ENCODE data around the gene GCC2.
A peak's percentile ranks its signal among the peaks of the same experiment; 100 is the strongest.
"Not testable (repeated sequence)": the region's sequence is repeated elsewhere in the genome, so short reads cannot be mapped to it uniquely, and the experiment has no call there.

Gene GCC2

GRCh38 chr2:108446703-108447102 lies 2.3 kb upstream of the GCC2 start:
- no peak for DNase-seq

- peak; percentile 6 for DNase-seq
These were observed 894 bp upstream of the GCC2 start for GRCh38 chr2:108447947-108448677.

- DNase-seq = peak; percentile 34
These were observed 564 bp downstream of the GCC2 start for GRCh38 chr2:108449410-108450130.

- no peak for DNase-seq
These were observed 1.9 kb downstream of the GCC2 start for GRCh38 chr2:108450863-108451262.

- DNase-seq = no peak
These were observed 3.0 kb downstream of the GCC2 start for GRCh38 chr2:108451976-108452375.

- not testable (repeated sequence) for DNase-seq
These were observed 4.5 kb downstream of the GCC2 start for GRCh38 chr2:108453530-108453929.

GRCh38 chr2:108454440-108454839 lies 5.4 kb downstream of the GCC2 start:
- no peak for DNase-seq

GRCh38 chr2:108455571-108455970 lies 6.6 kb downstream of the GCC2 start:
- DNase-seq = no peak

- DNase-seq = no peak
These were observed 9.1 kb downstream of the GCC2 start for GRCh38 chr2:108458082-108458481.

- DNase-seq = no peak
These were observed 10.4 kb downstream of the GCC2 start for GRCh38 chr2:108459441-108459840.

- DNase-seq = no peak
These were observed 11.5 kb downstream of the GCC2 start for GRCh38 chr2:108460345-108461037.

- no peak for DNase-seq
These were observed 28.1 kb downstream of the GCC2 start for GRCh38 chr2:108477099-108477498.

GRCh38 chr2:108485253-108485652 lies 36.2 kb downstream of the GCC2 start:
- DNase-seq = no peak

- no peak for DNase-seq
These were observed 41.6 kb downstream of the GCC2 start for GRCh38 chr2:108490506-108491122.

- no peak for DNase-seq
These were observed 42.8 kb downstream of the GCC2 start for GRCh38 chr2:108491848-108492247.

- no peak for DNase-seq
These were observed 43.4 kb downstream of the GCC2 start for GRCh38 chr2:108492364-108492763.

GRCh38 chr2:108496167-108496566 lies 47.2 kb downstream of the GCC2 start:
- not testable (repeated sequence) for DNase-seq

GRCh38 chr2:108507620-108508019 lies 58.6 kb downstream of the GCC2 start:
- not testable (repeated sequence) for DNase-seq

GRCh38 chr2:108512431-108512830 lies 63.4 kb downstream of the GCC2 start:
- not testable (repeated sequence) for DNase-seq

- DNase-seq = not testable (repeated sequence)
These were observed 65.5 kb downstream of the GCC2 start for GRCh38 chr2:108514478-108514877.

GRCh38 chr2:108524688-108525087 lies 75.7 kb downstream of the GCC2 start:
- not testable (repeated sequence) for DNase-seq

GRCh38 chr2:108525258-108525657 lies 76.3 kb downstream of the GCC2 start:
- DNase-seq = not testable (repeated sequence)

- DNase-seq = no peak
These were observed 82.7 kb downstream of the GCC2 start for GRCh38 chr2:108531674-108532055.
